ENCODE results near the gene TSHZ2. TPM values are rescaled to one million over a fixed set of nuclear protein-coding genes. Genes with fewer than 3 reads are reported as not detected.

TSHZ2 gene
- total RNA-seq, 3 donors from 2014 or later = 31.7 to 106 (median 59.6) TPM

DNA sequence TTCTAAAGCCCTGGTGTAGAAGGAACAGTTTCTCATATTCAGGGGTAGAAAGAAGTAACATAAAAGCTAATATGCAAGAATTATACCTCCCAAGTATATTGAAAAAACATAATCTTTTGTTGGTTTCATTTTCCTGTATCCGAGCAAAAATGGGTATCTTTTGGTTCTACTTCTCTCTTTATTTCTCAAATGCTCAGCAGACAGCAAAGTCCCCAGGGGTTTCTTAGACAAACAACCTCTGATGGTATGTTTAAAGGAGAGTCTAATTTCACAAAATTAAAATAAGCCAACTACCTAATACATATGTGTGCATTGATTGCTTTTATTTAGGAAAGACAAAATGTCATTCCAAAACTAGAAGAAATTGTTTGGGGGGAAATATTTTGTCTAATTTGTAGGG is 131.0 kb downstream of the TSHZ2 start:
- intact Hi-C loops (cut with DNase I; ENCODE audit: low total_unique reads) = no loop called here

DNA sequence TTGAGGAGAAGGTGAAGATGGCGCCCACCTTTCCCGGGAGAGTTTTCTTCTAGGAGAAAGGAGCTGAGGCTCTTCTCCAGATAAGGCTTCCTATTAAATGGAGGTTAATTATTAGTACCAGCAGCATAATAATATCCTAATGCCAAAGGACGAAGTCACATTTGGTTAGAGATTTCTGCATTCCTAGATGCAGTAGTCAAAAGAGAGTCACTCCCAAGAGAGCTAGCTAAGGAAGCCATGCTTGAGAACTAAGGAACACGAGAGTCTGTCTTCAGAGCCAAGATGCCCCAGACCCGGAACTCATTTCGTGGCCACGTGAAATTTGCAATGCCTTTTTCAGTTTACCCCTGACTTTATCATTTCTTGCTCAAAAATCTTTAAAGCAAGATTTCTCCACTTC is 132.7 kb downstream of the TSHZ2 start:
- Histone ChIP-seq H3K36me3 (no peaks in the 10 kb centered on the region), H3K27ac (peak overlapping the region; percentile 34 to 58), H3K4me1 (peaks cover 0 to 5% of the 10 kb centered on the region in 2 donors), H3K4me3 (no peak overlapping the region), H3K27me3 (no peaks in the 10 kb centered on the region), H3K9me3 (no peaks in the 10 kb centered on the region)
- intact Hi-C loops (cut with DNase I; ENCODE audit: low total_unique reads) = no loop called here
- TF ChIP-seq POLR2AphosphoS5 (IDR thresholded peaks at IDR 0.05) = no peak
- DNase-seq (ENCODE audit: low spot score in 2 of 2) = no peak

More for the DNA sequence above, 131.0 kb downstream of the TSHZ2 start:
- Histone ChIP-seq H3K4me3 (no peak overlapping the region), H3K4me1 (peaks cover 0 to 6% of the 10 kb centered on the region in 2 donors), H3K27ac (peak overlapping the region in 1 of 2 donors; percentile 52), H3K36me3 (no peaks in the 10 kb centered on the region), H3K27me3 (no peaks in the 10 kb centered on the region), H3K9me3 (no peaks in the 10 kb centered on the region)
- TF ChIP-seq, protein P1, sequence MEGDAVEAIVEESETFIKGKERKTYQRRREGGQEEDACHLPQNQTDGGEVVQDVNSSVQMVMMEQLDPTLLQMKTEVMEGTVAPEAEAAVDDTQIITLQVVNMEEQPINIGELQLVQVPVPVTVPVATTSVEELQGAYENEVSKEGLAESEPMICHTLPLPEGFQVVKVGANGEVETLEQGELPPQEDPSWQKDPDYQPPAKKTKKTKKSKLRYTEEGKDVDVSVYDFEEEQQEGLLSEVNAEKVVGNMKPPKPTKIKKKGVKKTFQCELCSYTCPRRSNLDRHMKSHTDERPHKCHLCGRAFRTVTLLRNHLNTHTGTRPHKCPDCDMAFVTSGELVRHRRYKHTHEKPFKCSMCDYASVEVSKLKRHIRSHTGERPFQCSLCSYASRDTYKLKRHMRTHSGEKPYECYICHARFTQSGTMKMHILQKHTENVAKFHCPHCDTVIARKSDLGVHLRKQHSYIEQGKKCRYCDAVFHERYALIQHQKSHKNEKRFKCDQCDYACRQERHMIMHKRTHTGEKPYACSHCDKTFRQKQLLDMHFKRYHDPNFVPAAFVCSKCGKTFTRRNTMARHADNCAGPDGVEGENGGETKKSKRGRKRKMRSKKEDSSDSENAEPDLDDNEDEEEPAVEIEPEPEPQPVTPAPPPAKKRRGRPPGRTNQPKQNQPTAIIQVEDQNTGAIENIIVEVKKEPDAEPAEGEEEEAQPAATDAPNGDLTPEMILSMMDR (IDR thresholded peaks at IDR 0.05) = no peak
- no peak for TF ChIP-seq POLR2A (IDR thresholded peaks at IDR 0.05)
- no peak for TF ChIP-seq POLR2AphosphoS5 (IDR thresholded peaks at IDR 0.05)
- no peak for DNase-seq (ENCODE audit: low spot score in 2 of 2)

DNA sequence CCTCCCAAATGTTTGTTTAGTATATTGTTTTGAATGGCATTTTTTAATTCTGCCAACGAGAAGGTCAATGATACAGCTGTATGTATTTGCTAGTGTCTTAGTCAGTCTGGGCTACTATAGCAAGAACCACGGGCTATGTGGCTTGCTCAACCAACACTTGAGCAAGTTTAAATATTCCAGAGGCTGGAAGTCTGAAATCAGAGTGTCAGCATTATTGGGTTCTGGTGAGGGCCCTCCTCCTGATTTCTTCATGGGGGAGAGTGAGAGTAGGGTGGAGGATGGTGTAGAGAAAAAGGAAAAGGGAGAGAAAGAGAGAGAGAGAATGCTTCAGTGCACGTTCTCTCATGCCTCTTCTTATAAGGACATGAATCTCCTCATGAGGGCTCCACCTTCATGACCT is 144.6 kb downstream of the TSHZ2 start:
- Histone ChIP-seq H3K36me3 (no peaks in the 10 kb centered on the region), H3K9me3 (no peaks in the 10 kb centered on the region), H3K27ac (no peak overlapping the region), H3K4me1 (no peaks in the 10 kb centered on the region), H3K27me3 (no peaks in the 10 kb centered on the region), H3K4me3 (no peak overlapping the region)
- intact Hi-C loops (cut with DNase I; ENCODE audit: low total_unique reads) = no loop called here
- DNase-seq (ENCODE audit: low spot score in 2 of 2) = no peak
- no peak for TF ChIP-seq POLR2A (IDR thresholded peaks at IDR 0.05)
- TF ChIP-seq POLR2AphosphoS5 (IDR thresholded peaks at IDR 0.05) = no peak

DNA sequence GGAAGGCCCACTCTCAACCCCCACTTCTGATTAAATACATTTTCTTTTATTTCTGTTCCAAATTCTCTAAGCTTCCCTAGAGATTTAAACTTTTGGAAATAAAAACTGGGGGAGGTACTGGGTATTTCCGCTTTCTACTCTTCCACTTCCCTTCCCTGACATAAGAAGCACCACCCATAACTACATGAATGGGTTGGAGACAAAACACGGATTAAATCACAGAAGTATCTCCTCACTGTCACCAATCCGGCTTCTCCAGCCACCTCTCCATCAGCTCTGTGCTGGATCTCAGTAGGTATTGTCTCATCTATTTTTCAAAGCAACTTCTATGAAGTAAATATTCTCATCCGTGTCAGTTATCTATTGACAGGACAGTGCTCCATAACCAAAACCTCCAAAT is 150.7 kb downstream of the TSHZ2 start:
- H3K9me3 ChIP-seq = no peaks in the 10 kb centered on the region
- H3K4me3 ChIP-seq = no peak overlapping the region
- peaks cover 0 to 4% of the 10 kb centered on the region in 2 donors for H3K4me1 ChIP-seq
- no peaks in the 10 kb centered on the region for H3K36me3 ChIP-seq
- TF ChIP-seq, protein P1 (IDR thresholded peaks at IDR 0.05) = no peak
- no peak for TF ChIP-seq POLR2A (IDR thresholded peaks at IDR 0.05)
- TF ChIP-seq POLR2AphosphoS5 (IDR thresholded peaks at IDR 0.05) = no peak
- intact Hi-C loops (cut with DNase I; ENCODE audit: low total_unique reads) = no loop called here
- no peaks in the 10 kb centered on the region for H3K27me3 ChIP-seq
- peak overlapping the region; percentile 11 to 58 for H3K27ac ChIP-seq
- DNase-seq (ENCODE audit: low spot score in 2 of 2) = no peak

DNA sequence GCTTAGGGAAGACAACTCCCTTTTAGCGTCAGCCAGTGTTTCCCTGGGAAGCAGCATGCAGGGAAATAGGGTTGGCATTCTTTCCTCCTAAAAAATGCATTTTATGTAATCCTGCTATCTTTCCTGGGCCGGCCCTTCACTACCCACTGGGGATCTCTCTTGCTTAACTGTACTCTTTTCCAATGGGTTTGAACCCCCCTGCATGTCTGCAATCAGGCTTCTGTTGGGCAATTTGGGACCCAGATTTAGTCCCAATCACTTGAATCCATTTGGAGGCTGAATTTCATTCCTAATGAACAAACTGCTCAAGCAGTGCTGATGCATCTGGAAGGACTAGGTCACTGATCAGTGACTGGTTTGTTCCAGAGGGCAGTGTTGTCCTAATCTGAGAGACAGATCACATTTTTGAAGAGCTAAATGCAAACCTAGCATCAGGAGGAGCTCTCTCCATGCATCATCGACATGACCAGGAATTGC is 152.0 kb downstream of the TSHZ2 start:
- Histone ChIP-seq H3K4me3 (no peak overlapping the region), H3K9me3 (no peaks in the 10 kb centered on the region), H3K4me1 (peaks cover 0 to 4% of the 10 kb centered on the region in 2 donors), H3K27ac (peak overlapping the region in 1 of 2 donors; percentile 58), H3K36me3 (no peaks in the 10 kb centered on the region), H3K27me3 (no peaks in the 10 kb centered on the region)
- DNase-seq (ENCODE audit: low spot score in 2 of 2) = no peak
- intact Hi-C loops (cut with DNase I; ENCODE audit: low total_unique reads) = no loop called here
- TF ChIP-seq POLR2AphosphoS5 (IDR thresholded peaks at IDR 0.05) (peak in 1 of 3 donors; percentile 70), POLR2A (IDR thresholded peaks at IDR 0.05) (no peak)
- TF ChIP-seq, protein P1 (IDR thresholded peaks at IDR 0.05) = no peak

DNA sequence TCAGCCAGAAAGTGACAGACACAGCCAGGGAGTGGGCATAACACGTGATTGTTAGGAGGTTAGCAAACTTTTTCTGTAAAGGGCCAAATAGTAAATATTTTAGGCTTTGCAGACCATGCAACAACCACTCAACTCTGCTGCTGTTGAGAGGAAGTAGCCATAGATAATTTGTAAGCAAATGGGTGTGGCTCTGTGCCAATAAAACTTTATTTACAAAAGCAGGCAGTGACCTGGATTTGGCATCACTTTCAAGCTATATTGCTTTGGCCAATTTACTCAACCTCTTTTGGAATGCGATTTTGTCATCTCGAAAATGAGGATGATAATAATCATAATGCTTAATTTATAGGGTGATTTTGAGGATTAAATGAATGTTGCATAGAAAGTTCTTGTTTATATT is 152.6 kb downstream of the TSHZ2 start:
- no peaks in the 10 kb centered on the region for H3K27me3 ChIP-seq
- H3K4me1 ChIP-seq = peaks cover 0 to 4% of the 10 kb centered on the region in 2 donors
- TF ChIP-seq, protein P1 (IDR thresholded peaks at IDR 0.05) = no peak
- no peak for DNase-seq (ENCODE audit: low spot score in 2 of 2)
- H3K4me3 ChIP-seq = no peak overlapping the region
- no peaks in the 10 kb centered on the region for H3K36me3 ChIP-seq
- no peaks in the 10 kb centered on the region for H3K9me3 ChIP-seq
- peak overlapping the region in 1 of 2 donors; percentile 58 for H3K27ac ChIP-seq
- intact Hi-C loops (cut with DNase I; ENCODE audit: low total_unique reads) = no loop called here

Data from breast epithelium (tissue), 4 donors.